ENCODE data around the gene PPM1E. TPM values are rescaled to one million over a fixed set of nuclear protein-coding genes. Genes with fewer than 3 reads are reported as not detected.
"Not testable (repeated sequence)": the region's sequence is repeated elsewhere in the genome, so short reads cannot be mapped to it uniquely, and the experiment has no call there.

Gene PPM1E
- total RNA-seq, 2 experiments from 2014 or later, result 0.19 to 0.40 TPM

GRCh38 chr17:58734811-58735210 is 20.8 kb upstream of the PPM1E start:
- no TSS peak for BruUV-seq (replicated peaks)
- ChIA-PET CTCF (ENCODE audit: unreplicated experiment) (interaction anchor here (0.6 kb wide), 1 partner anchor 18 kb away, joined by 7 read pairs; no protein-coding TSS in a partner anchor), POLR2A (no interaction called here)

GRCh38 chr17:58741121-58741625 is 14.5 kb upstream of the PPM1E start:
- no TSS peak for BruUV-seq (replicated peaks)
- H3K9me3 ChIP-seq (ENCODE audit: low read length), result no peaks in the 10 kb centered on the region
- no peak for DNase-seq (ENCODE audit: low spot score)
- no peak overlapping the region for H3K4me3 ChIP-seq (ENCODE audit: low read depth, low read length, poor library complexity, severe bottlenecking)
- peaks cover 5% of the 10 kb centered on the region for H3K4me1 ChIP-seq (ENCODE audit: insufficient read depth, low read length, poor library complexity, severe bottlenecking)
- no peaks in the 10 kb centered on the region for H3K36me3 ChIP-seq (ENCODE audit: insufficient read depth, low read length)
- H3K27ac ChIP-seq (ENCODE audit: low read depth, low read length, poor library complexity, severe bottlenecking), result no peak overlapping the region
- no peaks in the 10 kb centered on the region for H3K79me2 ChIP-seq (ENCODE audit: insufficient read depth, low read depth, low read length)
- H3K4me2 ChIP-seq (ENCODE audit: low read length), result no peak overlapping the region
- CTCF ChIA-PET (ENCODE audit: unreplicated experiment), result no interaction called here
- no peak for TF ChIP-seq EZH2phosphoT487 (IDR thresholded peaks at IDR 0.05; ENCODE audit: borderline replicate concordance, low read depth, low read length)
- no peak for TF ChIP-seq CTCF (conservative IDR thresholded peaks at IDR 0.05; ENCODE audit: low read length)
- H3K9me2 ChIP-seq (ENCODE audit: insufficient read depth, low read length), result no peaks in the 10 kb centered on the region
- no peaks in the 10 kb centered on the region for H4K20me1 ChIP-seq (ENCODE audit: insufficient read depth, low read length)
- no peak overlapping the region for H2AFZ ChIP-seq (ENCODE audit: low read length)
- POLR2A ChIA-PET, result no interaction called here
- intact Hi-C loops (cut with micrococcal nuclease; ENCODE audit: unreplicated experiment), result no loop called here

More at GRCh38 chr17:58734811-58735210, 20.8 kb upstream of the PPM1E start:
- DNase-seq (ENCODE audit: low spot score), result no peak
- Histone ChIP-seq H3K9me2 (ENCODE audit: insufficient read depth, low read length) (no peaks in the 10 kb centered on the region), H3K4me3 (ENCODE audit: low read depth, low read length, poor library complexity, severe bottlenecking) (no peak overlapping the region), H3K79me2 (ENCODE audit: insufficient read depth, low read depth, low read length) (no peaks in the 10 kb centered on the region), H3K27ac (ENCODE audit: low read depth, low read length, poor library complexity, severe bottlenecking) (no peak overlapping the region), H3K4me2 (ENCODE audit: low read length) (no peak overlapping the region), H3K4me1 (ENCODE audit: insufficient read depth, low read length, poor library complexity, severe bottlenecking) (no peaks in the 10 kb centered on the region), H4K20me1 (ENCODE audit: insufficient read depth, low read length) (no peaks in the 10 kb centered on the region), H3K36me3 (ENCODE audit: insufficient read depth, low read length) (peaks cover 44% of the 10 kb centered on the region; the same call in 1 of the 2 replicates), H2AFZ (ENCODE audit: low read length) (no peak overlapping the region), H3K9me3 (ENCODE audit: low read length) (no peaks in the 10 kb centered on the region)
- intact Hi-C loops (cut with micrococcal nuclease; ENCODE audit: unreplicated experiment), result no loop called here
- no peak for TF ChIP-seq EZH2phosphoT487 (IDR thresholded peaks at IDR 0.05; ENCODE audit: borderline replicate concordance, low read depth, low read length)
- TF ChIP-seq CTCF (conservative IDR thresholded peaks at IDR 0.05; ENCODE audit: low read length), result no peak

DNA sequence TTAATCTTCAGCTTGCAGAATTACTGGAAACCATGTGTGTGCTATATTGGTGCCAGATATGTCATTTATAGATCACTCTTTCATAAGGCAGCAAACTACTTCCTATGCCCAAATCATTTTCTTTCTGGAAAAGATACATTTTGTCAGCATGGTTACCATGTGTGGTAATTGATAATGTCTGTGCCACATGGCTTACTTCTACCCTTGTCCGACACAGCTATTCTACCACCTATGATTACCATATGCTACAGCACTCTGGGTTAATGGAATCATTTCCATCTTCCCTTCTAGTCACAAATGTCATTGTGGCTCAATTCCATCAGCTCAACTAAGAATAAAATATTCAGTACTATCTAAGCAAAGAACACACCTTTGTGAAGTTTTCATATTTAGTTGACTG is 8.0 kb upstream of the PPM1E start:
- no peaks in the 10 kb centered on the region for H3K9me3 ChIP-seq (ENCODE audit: low read length)
- POLR2A ChIA-PET, result interaction anchor here (0.5 to 1.0 kb wide), 2 partner anchors 16 to 224 kb away, joined by 3 to 4 read pairs; no protein-coding TSS in a partner anchor
- H3K4me1 ChIP-seq (ENCODE audit: insufficient read depth, low read length, poor library complexity, severe bottlenecking), result peaks cover 1% of the 10 kb centered on the region
- H3K27ac ChIP-seq (ENCODE audit: low read depth, low read length, poor library complexity, severe bottlenecking), result no peak overlapping the region
- H3K4me3 ChIP-seq (ENCODE audit: low read depth, low read length, poor library complexity, severe bottlenecking), result no peak overlapping the region
- TF ChIP-seq CTCF (conservative IDR thresholded peaks at IDR 0.05; ENCODE audit: low read length) (no peak), EZH2phosphoT487 (IDR thresholded peaks at IDR 0.05; ENCODE audit: borderline replicate concordance, low read depth, low read length) (no peak)
- no peaks in the 10 kb centered on the region for H3K79me2 ChIP-seq (ENCODE audit: insufficient read depth, low read depth, low read length)
- no peaks in the 10 kb centered on the region for H4K20me1 ChIP-seq (ENCODE audit: insufficient read depth, low read length)
- no TSS peak for BruUV-seq (replicated peaks)
- no peak overlapping the region for H3K4me2 ChIP-seq (ENCODE audit: low read length)
- H3K9me2 ChIP-seq (ENCODE audit: insufficient read depth, low read length), result no peaks in the 10 kb centered on the region
- H3K36me3 ChIP-seq (ENCODE audit: insufficient read depth, low read length), result no peaks in the 10 kb centered on the region
- no peak for DNase-seq (ENCODE audit: low spot score)
- intact Hi-C loops (cut with micrococcal nuclease; ENCODE audit: unreplicated experiment), result no loop called here
- H2AFZ ChIP-seq (ENCODE audit: low read length), result no peak overlapping the region
- CTCF ChIA-PET (ENCODE audit: unreplicated experiment), result no interaction called here

DNA sequence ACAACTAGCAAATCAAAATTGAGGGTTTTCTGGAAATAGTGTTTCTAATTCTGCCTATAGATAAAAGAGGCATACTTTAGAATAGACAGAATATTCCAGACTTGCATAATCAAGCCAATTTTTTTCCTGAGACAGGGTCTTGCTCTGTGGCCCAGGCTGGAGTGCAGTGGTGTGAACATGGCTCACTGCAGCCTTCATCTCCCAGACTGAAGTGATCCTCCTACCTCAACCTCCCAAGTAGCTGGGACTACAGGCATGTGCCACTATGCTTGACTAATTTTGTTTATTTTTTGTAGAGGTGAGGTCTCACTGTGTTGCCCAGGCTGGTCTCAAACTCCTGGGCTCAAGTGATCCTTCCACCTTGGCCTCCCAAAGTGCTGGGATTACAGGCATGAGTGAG is 6.0 kb upstream of the PPM1E start:
- H2AFZ ChIP-seq (ENCODE audit: low read length); H3K79me2 ChIP-seq (ENCODE audit: insufficient read depth, low read depth, low read length); H3K4me3 ChIP-seq (ENCODE audit: low read depth, low read length, poor library complexity, severe bottlenecking); CTCF ChIA-PET (ENCODE audit: unreplicated experiment); H3K4me2 ChIP-seq (ENCODE audit: low read length); H3K36me3 ChIP-seq (ENCODE audit: insufficient read depth, low read length); H3K9me2 ChIP-seq (ENCODE audit: insufficient read depth, low read length); BruUV-seq (replicated peaks); H3K9me3 ChIP-seq (ENCODE audit: low read length); intact Hi-C loops (cut with micrococcal nuclease; ENCODE audit: unreplicated experiment); DNase-seq (ENCODE audit: low spot score); H3K27ac ChIP-seq (ENCODE audit: low read depth, low read length, poor library complexity, severe bottlenecking); H3K4me1 ChIP-seq (ENCODE audit: insufficient read depth, low read length, poor library complexity, severe bottlenecking); H4K20me1 ChIP-seq (ENCODE audit: insufficient read depth, low read length): not testable (repeated sequence)
- POLR2A ChIA-PET, result interaction anchor here (0.6 to 0.7 kb wide), 4 partner anchors 24 to 301 kb away, joined by 3 read pairs; no protein-coding TSS in a partner anchor
